GM23338 (cell line): ENCODE results near the gene EVI5. TPM values are rescaled to one million over a fixed set of nuclear protein-coding genes. Genes with fewer than 3 reads are reported as not detected.
"Not testable (repeated sequence)": the region's sequence is repeated elsewhere in the genome, so short reads cannot be mapped to it uniquely, and the experiment has no call there.

Experiments
- ATAC-seq: fragments of 200-7000 bp; cut with Tn5 transposase; 3 replicates; pipeline ENCODE4 v1.9.1; 2020
- DNase-seq: peaks from one replicate; pipeline ENCODE4 v3.0.0-alpha.2; 2015; ENCODE audit warnings: low spot score
- H2AFZ ChIP-seq: fragments of 200-600 bp; sonication (generic); 2 replicates; pipeline ENCODE4 v1.8.0; 2016; ENCODE audit warnings: antibody characterized with exemption, mild to moderate bottlenecking, moderate library complexity
- H3F3A ChIP-seq: fragments of 200-600 bp; sonication (generic); replicated peaks from 2 replicates; pipeline ENCODE4 v1.8.0; 2017; ENCODE audit warnings: antibody characterized with exemption, mixed run types, low read depth
- H3K27ac ChIP-seq: fragments of 200-600 bp; sonication (generic); 2 replicates; pipeline ENCODE4 v1.6.1; 2016; ENCODE audit warnings: low read depth
- H3K27me3 ChIP-seq: fragments of 200-600 bp; sonication (generic); 2 replicates; pipeline ENCODE4 v1.8.0; 2016; ENCODE audit warnings: mild to moderate bottlenecking, mixed run types, moderate library complexity; ENCODE audit not compliant: insufficient read depth
- H3K36me3 ChIP-seq: fragments of 200-600 bp; sonication (generic); 2 replicates; pipeline ENCODE4 v1.8.0; 2016; ENCODE audit warnings: mild to moderate bottlenecking; ENCODE audit not compliant: insufficient read depth
- H3K4me1 ChIP-seq: fragments of 200-600 bp; sonication (generic); 2 replicates; pipeline ENCODE4 v1.8.0; 2016; ENCODE audit warnings: mild to moderate bottlenecking, moderate library complexity; ENCODE audit not compliant: insufficient read depth
- H3K4me2 ChIP-seq: fragments of 200-600 bp; sonication (generic); 2 replicates; pipeline ENCODE4 v1.7.1; 2017; ENCODE audit warnings: mixed run types
- H3K4me3 ChIP-seq: fragments of 200-600 bp; sonication (generic); 2 replicates; pipeline ENCODE4 v1.6.1; 2016; ENCODE audit warnings: mixed run types
- H3K79me2 ChIP-seq: fragments of 200-600 bp; sonication (generic); replicated peaks from 2 replicates; pipeline ENCODE4 v1.8.0; 2017; ENCODE audit warnings: mild to moderate bottlenecking; ENCODE audit not compliant: insufficient read depth
- H3K9me2 ChIP-seq: fragments of 200-600 bp; sonication (generic); 2 replicates; pipeline ENCODE4 v1.8.0; 2017; ENCODE audit not compliant: insufficient read depth
- H4K20me1 ChIP-seq: fragments of 200-600 bp; sonication (generic); replicated peaks from 2 replicates; pipeline ENCODE4 v1.8.0; 2017; ENCODE audit warnings: mild to moderate bottlenecking; ENCODE audit not compliant: insufficient read depth
- H3K27ac Mint-ChIP-seq: 2 replicates; pipeline ENCODE4 v1.8.0; 2020; ENCODE audit warnings: inconsistent platforms, mild to moderate bottlenecking, moderate library complexity, mixed read lengths
- H3K27me3 Mint-ChIP-seq: 3 replicates; pipeline ENCODE4 v1.8.0; 2022; ENCODE audit warnings: low read depth, mild to moderate bottlenecking, moderate library complexity, mixed read lengths, inconsistent platforms; ENCODE audit not compliant: insufficient read depth, poor library complexity
- H3K36me3 Mint-ChIP-seq: 3 replicates; pipeline ENCODE4 v1.8.0; 2021; ENCODE audit warnings: low read depth, mild to moderate bottlenecking, inconsistent platforms, moderate library complexity, mixed read lengths
- H3K4me1 Mint-ChIP-seq: 3 replicates; pipeline ENCODE4 v1.8.0; 2020; ENCODE audit warnings: mild to moderate bottlenecking, inconsistent platforms, mixed read lengths
- H3K4me3 Mint-ChIP-seq: 3 replicates; pipeline ENCODE4 v1.8.0; 2021; ENCODE audit warnings: moderate library complexity, mild to moderate bottlenecking, inconsistent platforms, mixed read lengths
- H3K9me3 Mint-ChIP-seq: 3 replicates; pipeline ENCODE4 v1.8.0; 2020; ENCODE audit warnings: moderate library complexity, mild to moderate bottlenecking, inconsistent platforms, mixed read lengths
- CREB1 ChIP-seq: fragments of 250-450 bp; sonication (Bioruptor Pico); IDR thresholded peaks from 2 replicates; pipeline ENCODE4 v1.5.0; 2020; ENCODE audit warnings: low read depth, mild to moderate bottlenecking, moderate library complexity
- EZH2 ChIP-seq: fragments of 200-600 bp; sonication (generic); IDR thresholded peaks from one replicate; pipeline ENCODE4 v1.8.0; 2017; ENCODE audit warnings: antibody characterized with exemption, mild to moderate bottlenecking, low read depth; ENCODE audit not compliant: unreplicated experiment
- EZH2phosphoT487 ChIP-seq: fragments of 200-600 bp; sonication (generic); IDR thresholded peaks from one replicate; pipeline ENCODE4 v1.8.1; 2018; ENCODE audit warnings: antibody characterized with exemption; ENCODE audit not compliant: unreplicated experiment
- NANOG ChIP-seq: IDR thresholded peaks from 2 replicates; pipeline ENCODE4 v1.6.1; 2016; ENCODE audit warnings: antibody characterized with exemption, borderline replicate concordance
- ZNF114 ChIP-seq: fragments of 250-450 bp; sonication (Bioruptor Pico); IDR thresholded peaks from 2 replicates; pipeline ENCODE4 v1.5.0; 2020; ENCODE audit warnings: mild to moderate bottlenecking, moderate library complexity
- ZNF331 ChIP-seq: fragments of 250-450 bp; sonication (Bioruptor Pico); IDR thresholded peaks from 2 replicates; pipeline ENCODE4 v1.5.0; 2020; ENCODE audit warnings: low read depth, mild to moderate bottlenecking, moderate library complexity
- polyA plus RNA-seq: library from polyadenylated mRNA; unstranded; fragments of >200 nt; fragmentation: Nextera tagmentation; extraction: Ambion mirVana; gene quantifications from 2 replicates; pipeline ENCODE4 v1.2.1, GENCODE V29; 2016
- total RNA-seq: library from RNA; depleted of rRNA; stranded (reverse); fragments of >200 nt; shearing (Covaris generic); gene quantifications from 2 replicates; pipeline ENCODE4 v1.2.3, GENCODE V29; 2014
- TF ChIP-seq, protein P1 (sequence below): IDR thresholded peaks from one replicate; pipeline ENCODE4 v1.6.1; 2018; ENCODE audit warnings: antibody characterized with exemption; ENCODE audit not compliant: unreplicated experiment

Gene EVI5
- total and polyA plus RNA-seq, 2 experiments from 2014 or later: 15.6 to 24.8 TPM

DNA sequence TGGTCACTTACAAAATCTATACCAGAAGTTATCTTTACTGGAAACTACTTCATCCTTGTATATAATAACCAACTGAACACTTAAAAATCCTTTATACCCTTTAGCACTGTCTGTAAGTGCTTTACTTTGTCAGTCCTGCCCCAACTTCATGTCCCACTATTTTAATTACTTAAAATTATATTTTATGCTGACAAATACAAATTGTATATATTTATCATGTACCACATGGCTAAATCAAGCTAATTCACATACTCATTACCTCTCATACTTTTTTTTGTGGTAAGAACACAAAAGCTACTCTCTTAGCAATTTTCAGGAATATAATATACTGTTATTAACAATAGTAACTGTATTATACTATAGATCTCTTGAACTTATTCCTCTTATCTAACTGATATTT is 63.0 kb downstream of the EVI5 start:
- ATAC-seq: no peak
- peaks cover 25% of the 10 kb centered on the region for H3K4me1 Mint-ChIP-seq
- Histone ChIP-seq H2AFZ (no peak overlapping the region), H3K79me2 (no peaks in the 10 kb centered on the region; the same call in 1 of the 2 replicates), H3K4me3 (no peak overlapping the region), H3K27me3 (no peaks in the 10 kb centered on the region), H3K36me3 (no peaks in the 10 kb centered on the region), H4K20me1 (no peaks in the 10 kb centered on the region), H3K9me2 (no peaks in the 10 kb centered on the region), H3K27ac (no peak overlapping the region), H3F3A (no peaks in the 10 kb centered on the region), H3K4me2 (no peak overlapping the region), H3K4me1 (peaks cover 4% of the 10 kb centered on the region; the same call in 1 of the 2 replicates)
- H3K4me3 Mint-ChIP-seq: no peak overlapping the region
- no peaks in the 10 kb centered on the region for H3K27me3 Mint-ChIP-seq
- peaks cover 36% of the 10 kb centered on the region; the same call in 2 of the 3 replicates for H3K9me3 Mint-ChIP-seq
- peaks cover 32% of the 10 kb centered on the region for H3K36me3 Mint-ChIP-seq
- DNase-seq: no peak
- TF ChIP-seq ZNF114 (CRISPR knock-in tag) (no peak), ZNF331 (CRISPR knock-in tag) (no peak), NANOG (no peak), EZH2 (no peak), EZH2phosphoT487 (no peak), CREB1 (CRISPR knock-in tag) (no peak)
- TF ChIP-seq, protein P1, sequence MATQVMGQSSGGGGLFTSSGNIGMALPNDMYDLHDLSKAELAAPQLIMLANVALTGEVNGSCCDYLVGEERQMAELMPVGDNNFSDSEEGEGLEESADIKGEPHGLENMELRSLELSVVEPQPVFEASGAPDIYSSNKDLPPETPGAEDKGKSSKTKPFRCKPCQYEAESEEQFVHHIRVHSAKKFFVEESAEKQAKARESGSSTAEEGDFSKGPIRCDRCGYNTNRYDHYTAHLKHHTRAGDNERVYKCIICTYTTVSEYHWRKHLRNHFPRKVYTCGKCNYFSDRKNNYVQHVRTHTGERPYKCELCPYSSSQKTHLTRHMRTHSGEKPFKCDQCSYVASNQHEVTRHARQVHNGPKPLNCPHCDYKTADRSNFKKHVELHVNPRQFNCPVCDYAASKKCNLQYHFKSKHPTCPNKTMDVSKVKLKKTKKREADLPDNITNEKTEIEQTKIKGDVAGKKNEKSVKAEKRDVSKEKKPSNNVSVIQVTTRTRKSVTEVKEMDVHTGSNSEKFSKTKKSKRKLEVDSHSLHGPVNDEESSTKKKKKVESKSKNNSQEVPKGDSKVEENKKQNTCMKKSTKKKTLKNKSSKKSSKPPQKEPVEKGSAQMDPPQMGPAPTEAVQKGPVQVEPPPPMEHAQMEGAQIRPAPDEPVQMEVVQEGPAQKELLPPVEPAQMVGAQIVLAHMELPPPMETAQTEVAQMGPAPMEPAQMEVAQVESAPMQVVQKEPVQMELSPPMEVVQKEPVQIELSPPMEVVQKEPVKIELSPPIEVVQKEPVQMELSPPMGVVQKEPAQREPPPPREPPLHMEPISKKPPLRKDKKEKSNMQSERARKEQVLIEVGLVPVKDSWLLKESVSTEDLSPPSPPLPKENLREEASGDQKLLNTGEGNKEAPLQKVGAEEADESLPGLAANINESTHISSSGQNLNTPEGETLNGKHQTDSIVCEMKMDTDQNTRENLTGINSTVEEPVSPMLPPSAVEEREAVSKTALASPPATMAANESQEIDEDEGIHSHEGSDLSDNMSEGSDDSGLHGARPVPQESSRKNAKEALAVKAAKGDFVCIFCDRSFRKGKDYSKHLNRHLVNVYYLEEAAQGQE: no peak
- no peak overlapping the region for H3K27ac Mint-ChIP-seq

GRCh38 chr1:92721157-92721556 is 63.8 kb downstream of the EVI5 start:
- not testable (repeated sequence) for H4K20me1 ChIP-seq, H3K4me1 ChIP-seq, H3K36me3 ChIP-seq, H3F3A ChIP-seq, DNase-seq, H2AFZ ChIP-seq, H3K4me2 ChIP-seq, H3K27ac ChIP-seq, ATAC-seq, H3K4me3 ChIP-seq, H3K27me3 ChIP-seq, H3K27me3 Mint-ChIP-seq, H3K9me2 ChIP-seq, H3K79me2 ChIP-seq, H3K27ac Mint-ChIP-seq, H3K4me3 Mint-ChIP-seq
- Mint-ChIP-seq H3K9me3 (peaks cover 36% of the 10 kb centered on the region; the same call in 2 of the 3 replicates), H3K36me3 (peaks cover 32% of the 10 kb centered on the region), H3K4me1 (peaks cover 25% of the 10 kb centered on the region)

DNA sequence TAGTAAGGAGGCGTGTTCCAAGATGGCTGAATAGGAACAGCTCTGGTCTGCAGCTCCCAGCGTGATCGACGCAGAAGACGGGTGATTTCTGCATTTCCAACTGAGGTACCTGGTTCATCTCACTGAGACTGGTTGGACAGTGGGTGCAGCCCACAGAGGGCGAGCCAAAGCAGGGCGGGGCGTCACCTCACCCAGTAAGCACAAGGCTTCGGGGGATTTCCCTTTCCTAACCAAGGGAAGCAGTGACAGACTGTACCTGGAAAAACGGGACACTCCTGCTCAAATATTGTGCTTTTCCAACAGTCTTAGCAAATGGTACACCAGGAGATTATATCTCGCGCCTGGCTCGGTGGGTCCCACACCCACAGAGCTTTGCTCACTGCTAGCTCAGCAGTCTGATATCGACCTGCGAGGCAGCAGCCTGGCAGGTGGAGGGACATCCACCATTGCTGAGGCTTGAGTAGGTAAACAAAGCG is 69.4 kb downstream of the EVI5 start:
- H3K27ac Mint-ChIP-seq, H3K4me1 ChIP-seq, H3K9me2 ChIP-seq: not testable (repeated sequence)

More for the DNA sequence above, 69.4 kb downstream of the EVI5 start:
- not testable (repeated sequence) for H2AFZ ChIP-seq, H3K27me3 ChIP-seq, H4K20me1 ChIP-seq, H3F3A ChIP-seq, H3K9me3 Mint-ChIP-seq, H3K36me3 ChIP-seq, H3K4me2 ChIP-seq, H3K27ac ChIP-seq, H3K79me2 ChIP-seq, H3K4me3 ChIP-seq, DNase-seq, ATAC-seq, H3K27me3 Mint-ChIP-seq, H3K4me3 Mint-ChIP-seq
- Mint-ChIP-seq H3K36me3 (peaks cover 16% of the 10 kb centered on the region; the same call in 2 of the 3 replicates), H3K4me1 (peaks cover 13% of the 10 kb centered on the region; the same call in 2 of the 3 replicates)
